Fibroblast of skin of scalp (primary cell): Measurements from ENCODE around the gene SLC35F4.
A peak's percentile ranks its signal among the peaks of the same experiment; 100 is the strongest.

Experiments
- DNase-seq: peaks from one replicate; pipeline ENCODE4 v3.0.0-alpha.2; 2013

Gene SLC35F4

DNA sequence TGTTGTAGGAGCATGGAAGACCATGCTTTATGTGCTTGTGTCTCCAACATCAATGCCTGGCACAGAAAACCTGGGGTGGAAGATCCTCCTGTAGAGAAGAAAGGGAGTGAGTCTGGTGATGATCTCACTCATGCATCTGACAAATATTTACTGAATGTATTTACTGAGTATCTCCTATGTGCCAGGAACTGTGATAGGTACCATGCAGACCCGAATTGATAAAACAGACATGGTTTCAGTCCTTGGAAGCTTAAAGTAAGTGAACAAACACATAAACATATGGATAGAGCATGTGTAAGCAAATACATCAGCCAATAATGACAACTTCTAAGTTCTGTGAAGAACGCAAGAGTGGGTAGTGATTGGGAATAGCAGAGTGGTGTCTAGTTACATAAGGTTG is 255.3 kb downstream of the SLC35F4 start:
- DNase-seq: no peak

DNA sequence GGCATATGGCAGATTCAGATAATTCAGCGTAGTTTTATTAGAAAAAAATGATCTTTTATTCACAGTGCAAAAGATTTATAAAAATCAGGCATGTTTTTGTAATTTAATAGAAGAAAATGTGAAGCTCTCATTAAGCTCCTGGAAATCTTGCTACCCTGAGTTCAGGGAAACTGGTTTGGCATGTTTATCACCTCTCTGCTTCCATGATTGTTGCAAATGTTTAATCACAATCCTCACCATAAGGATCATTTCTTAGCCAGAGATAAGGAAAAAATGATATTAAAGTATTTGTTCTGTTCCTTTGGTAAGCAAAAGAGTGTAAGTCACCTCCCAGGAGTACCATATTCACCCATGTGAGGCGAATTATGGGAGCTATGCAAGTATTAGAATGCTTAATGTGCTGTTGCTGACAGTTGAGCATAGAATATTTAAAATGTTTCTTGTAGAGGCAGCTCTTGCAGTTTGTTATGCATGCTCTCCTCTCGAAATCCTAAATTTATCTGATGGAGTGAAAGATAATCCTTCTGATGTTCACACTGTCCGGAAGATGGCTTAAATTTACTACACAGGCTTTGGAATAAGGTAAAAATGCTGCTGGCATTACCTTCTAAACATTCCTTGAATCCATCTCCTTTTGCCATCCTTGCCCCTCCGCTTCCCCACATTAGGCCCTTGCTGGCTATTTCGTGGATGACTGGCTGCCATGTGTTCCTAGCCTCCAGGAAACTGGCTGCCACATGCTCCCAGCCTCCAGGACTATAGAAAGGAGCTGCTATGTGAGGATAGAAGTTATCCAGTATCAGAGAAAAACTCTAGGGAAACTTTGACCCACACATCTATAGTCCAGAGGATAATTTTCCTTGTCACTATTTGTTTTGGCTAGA is 256.5 kb downstream of the SLC35F4 start:
- DNase-seq: no peak

DNA sequence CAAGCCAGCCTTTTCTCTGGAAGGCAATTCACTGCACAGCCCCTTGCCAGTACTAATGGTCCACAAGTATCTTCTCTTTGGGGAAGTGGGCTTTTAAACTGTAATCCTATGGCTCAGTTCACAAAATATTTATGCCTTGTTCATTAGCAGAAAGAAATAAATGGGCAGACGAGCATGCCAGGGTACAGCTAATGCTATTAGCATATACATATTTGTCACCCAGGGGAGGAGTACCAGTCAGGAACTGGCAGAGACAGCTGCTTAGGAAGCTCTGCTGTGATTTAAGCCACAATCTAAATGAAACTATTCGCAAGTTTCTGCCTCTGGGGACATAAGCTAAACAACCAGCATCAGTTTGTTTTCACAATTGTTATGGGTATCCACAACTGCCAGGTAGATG is 258.8 kb downstream of the SLC35F4 start:
- DNase-seq: no peak

DNA sequence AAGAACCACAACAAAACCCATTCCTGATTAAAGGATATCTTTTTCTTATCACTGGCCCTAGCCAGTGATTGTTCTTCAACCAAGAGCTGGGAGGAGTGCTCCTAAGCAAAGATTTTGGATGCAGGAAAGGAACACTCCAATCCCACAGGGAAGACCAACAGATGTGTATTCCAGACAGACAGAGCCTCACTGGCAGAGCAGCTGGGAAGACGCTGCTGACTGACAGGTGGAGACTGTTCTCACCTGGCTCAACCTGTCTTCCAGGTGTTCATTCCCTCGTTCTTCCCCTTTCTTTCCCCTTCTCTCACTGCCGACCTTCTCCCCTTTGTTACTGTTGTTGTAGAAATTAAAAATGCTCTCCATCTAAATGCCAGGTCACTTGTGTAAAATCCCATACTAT is 282.5 kb downstream of the SLC35F4 start:
- DNase-seq: no peak

DNA sequence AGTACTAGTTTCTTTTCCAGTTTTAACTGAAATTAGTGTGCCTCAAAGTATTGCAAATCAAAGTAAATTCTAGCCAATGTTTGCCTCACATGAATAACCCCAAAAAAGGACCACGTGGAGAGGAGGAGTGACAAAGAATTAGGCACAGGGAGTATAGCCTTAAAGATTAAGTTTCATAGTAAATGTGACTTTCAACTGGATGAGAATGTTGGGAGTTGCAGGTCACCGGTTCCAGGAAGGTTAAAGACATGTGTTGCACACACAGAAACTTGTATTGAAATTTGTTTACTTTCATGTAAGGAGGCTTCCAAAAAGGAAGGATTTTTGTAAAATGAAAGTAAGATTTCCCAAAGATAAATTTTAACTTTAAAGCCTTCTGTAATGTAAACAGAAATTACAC is 283.1 kb downstream of the SLC35F4 start:
- no peak for DNase-seq

DNA sequence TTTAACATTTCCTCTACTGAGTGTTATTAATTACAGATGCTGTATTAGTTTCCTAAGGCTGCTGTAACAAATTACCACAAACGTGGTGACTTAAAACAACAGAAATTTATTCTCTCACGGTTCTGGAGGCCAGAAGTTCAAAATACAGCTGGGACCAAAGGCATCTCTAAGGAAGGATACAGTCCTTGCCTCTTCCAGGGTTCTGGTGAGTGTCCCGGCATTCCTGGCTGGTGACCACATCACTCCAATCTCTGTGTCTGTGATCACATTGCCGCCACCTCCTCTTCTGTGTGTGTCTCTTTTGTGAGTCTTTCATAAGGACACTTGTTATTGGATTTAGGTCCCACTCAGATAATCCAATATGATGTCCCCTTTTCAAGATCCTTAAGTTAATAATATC is 287.1 kb downstream of the SLC35F4 start:
- DNase-seq: peak; percentile 1

DNA sequence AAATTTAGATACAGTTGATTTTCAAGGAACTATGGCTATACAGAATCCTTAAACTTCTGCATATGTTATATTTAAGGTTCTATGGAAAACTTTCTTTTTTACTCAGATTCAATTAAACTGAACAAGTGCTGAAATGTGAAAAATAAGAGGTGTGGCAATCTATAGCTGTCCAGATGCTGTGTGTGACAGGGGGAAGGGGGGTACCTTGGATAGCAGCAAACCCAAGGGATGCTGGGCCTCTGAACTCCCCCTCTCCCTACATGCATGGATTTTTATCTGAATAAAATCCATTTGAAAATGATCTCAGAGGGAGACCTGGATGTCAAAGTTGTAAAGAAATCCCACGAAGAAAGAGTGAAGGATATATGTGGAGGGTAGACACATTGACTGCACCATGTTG is 289.4 kb downstream of the SLC35F4 start:
- DNase-seq: no peak

DNA sequence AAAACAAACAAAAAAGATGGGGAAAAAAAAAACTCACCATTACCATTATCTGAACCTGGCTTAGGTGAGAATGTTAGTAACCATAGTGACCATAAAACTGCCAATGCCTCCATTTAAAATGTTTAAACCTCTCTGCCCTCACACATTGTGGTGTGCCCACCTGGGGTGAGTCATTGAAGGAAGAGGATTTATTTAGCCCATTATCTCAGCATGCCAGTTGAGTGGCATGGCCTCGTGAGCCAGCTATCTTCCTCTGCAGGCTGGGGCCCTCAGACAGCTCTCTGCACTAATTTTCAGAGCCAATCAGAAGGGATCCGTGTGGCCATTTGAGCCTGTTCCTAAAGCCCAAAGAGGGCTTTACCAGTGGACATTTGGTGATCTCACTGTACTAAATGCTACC is 290.4 kb downstream of the SLC35F4 start:
- no peak for DNase-seq

DNA sequence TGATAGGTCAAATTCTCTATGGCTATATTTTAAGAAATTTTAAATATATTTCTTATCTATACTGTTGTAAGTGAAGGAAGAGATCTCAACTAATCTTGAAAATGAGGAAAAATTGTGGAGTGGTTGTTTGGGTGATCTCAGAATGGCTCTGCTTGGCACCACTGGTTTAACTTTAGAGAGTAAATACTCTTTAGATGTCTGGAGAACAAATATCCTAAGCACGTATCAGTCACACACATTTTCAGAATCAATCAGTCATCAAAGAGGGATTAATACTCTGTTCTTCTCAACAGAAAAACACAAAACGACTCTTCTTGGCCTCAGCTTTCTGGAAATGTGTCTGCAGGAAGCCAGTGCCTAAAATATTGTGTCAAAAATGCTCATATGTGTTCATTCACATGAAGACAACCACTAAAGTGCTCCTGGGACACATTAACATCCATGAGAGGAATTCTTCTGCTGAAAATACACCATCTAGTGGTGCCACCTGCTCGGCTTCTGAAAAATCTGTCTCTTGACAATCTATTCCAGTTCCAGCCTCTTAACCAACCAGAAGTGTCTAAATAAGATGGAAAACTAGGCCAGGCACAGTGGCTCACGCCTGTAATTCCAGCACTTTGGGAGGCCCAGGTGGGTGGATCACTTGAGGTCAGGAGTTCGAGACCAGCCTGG is 291.1 kb downstream of the SLC35F4 start:
- no peak for DNase-seq

DNA sequence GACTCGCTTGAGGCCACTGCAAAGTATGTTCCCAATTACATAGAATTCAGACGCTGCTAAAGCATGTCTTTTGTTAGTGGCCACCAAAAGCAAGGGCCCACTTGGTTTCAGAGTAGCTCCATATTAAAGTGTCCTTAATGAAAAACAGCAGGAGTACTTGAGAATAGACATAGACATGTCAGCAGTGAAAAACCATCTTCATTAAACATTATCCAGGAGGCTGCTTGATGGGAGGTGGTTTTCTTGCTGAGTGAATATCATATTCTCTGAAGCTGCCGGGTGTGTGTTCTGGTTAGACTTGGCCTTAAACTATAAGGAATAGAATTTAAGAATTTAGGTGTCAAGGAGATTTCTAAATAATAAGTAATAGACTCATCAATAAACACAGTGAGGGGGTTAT is 292.7 kb downstream of the SLC35F4 start:
- peak; percentile 1 for DNase-seq

DNA sequence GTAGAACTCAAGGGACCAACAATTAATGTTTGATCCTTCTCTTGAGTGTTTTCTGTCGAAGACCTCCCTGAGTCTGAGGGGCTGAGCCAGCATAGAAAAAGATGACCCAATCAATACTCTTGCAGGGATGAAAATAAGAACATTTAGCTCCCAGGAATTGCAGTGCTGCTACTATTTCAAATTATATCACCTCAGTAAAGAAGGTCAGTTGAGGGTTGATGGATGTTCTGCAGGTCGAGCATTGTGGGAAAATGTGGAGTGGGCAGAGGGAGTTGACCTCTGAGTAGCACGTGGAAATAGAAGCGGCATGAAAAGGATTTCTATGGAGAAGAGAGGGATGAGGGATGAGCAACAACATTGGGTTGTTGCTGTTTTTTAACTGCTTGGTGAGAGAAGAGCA is 297.3 kb downstream of the SLC35F4 start:
- DNase-seq: no peak

DNA sequence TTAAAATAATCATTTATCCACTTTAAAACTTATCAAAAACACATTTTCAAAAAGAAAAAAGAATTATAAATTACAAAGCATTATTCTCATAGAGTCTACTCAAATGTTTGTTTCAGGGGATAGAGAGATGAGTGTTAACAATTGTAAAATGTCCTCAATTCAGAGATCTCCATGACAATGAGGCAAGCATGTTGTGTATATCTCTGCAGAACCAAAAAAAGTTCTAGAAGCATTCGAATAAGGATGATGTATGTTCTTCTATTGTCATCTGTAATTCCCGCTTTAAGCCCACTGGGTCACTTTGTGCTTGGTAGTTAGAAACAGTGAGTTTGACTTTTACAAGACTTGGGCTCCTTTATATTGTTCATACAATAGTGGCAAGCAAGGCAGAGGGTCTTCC is 298.7 kb downstream of the SLC35F4 start:
- no peak for DNase-seq

DNA sequence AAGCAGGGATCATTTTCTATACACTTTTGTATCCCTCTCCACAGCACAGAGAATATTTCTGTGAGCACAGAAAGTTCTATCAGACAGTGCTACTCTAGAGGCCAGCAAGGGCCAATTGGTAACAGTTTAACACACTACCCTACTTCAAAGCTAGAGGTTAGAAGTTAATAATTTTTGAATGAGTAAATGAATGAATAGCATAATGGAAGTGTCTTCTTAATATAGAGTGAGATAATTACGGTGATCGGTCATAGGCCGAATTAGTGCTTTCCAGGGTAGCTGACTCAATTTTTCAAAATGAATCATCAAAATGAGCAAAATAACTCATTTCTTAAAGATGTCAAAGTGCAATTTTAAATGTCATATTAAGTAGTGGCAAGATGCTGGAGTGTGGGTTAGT is 305.2 kb downstream of the SLC35F4 start:
- no peak for DNase-seq

DNA sequence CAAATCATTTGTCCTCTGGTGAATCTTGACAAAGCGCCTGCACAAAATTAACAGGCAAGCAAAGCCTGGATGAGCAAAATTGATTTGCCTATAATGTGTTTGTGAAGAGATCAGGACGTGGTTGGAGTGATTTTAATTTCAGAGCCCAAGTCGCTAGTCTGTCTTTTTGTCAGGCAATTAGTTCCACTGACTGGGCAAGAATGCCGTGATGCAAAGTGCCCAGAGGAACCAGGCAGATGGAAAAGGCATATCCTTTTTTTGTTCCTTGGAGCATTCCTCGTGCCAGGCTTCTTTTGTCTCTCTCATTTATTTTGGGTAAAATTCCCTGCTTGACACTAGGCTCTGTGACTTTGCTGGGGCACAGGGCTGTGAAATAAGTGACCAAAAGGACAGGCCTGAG is 306.3 kb downstream of the SLC35F4 start:
- DNase-seq: no peak

DNA sequence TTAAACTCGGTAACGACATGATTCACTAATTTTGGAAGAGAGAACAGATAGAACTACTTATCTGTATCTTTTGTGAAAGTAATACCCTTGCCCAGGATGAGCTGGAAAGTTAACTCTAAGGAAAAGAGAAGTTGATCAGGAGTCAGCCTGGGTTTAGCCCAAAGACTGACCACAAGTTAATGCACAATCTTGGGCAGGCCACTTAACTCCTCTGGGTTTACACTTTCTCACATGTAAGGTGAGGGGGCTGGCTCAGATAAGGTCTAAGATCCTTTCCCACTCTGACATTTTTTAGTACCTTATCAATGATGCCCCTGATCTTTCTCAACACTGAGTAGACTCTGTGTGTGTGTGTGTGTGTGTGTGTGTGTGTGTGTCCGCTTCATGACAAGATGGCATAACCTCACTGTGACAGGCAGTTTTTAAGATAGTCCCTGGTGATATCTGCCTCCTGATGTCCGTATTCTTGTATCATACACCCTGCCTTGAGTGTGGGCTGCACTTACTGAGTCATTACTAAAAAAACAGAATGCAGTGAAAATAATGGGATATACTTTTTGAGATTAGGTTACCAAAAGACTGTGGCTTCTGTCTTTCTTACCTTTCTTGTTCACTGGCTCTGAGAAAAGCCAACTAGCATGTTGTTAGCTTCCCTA is 316.0 kb downstream of the SLC35F4 start:
- no peak for DNase-seq

DNA sequence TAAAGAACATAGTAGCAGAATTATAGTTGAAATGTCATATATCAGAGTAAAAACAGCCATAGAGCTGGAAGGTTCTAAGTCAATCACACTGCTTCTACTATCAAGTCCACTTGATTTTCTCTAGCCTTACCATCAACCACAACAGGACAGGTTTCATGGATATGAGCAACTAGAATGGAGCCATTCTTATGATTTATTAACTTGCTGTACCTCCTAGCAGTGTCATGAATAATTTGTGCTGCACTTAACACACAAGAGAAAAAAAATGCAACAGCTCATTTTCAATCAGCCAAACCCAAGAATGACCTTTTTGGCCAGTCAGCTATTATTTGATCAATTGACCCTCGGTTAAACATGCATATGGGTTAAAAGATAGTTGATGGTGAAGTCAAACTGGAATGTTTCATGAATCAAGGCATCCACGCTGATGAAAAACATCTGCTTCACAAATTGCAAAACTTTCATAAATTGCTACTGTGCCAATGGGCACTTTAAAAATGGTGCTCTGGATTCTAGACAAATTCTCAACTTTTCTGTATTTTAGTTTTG is 316.8 kb downstream of the SLC35F4 start:
- no peak for DNase-seq

DNA sequence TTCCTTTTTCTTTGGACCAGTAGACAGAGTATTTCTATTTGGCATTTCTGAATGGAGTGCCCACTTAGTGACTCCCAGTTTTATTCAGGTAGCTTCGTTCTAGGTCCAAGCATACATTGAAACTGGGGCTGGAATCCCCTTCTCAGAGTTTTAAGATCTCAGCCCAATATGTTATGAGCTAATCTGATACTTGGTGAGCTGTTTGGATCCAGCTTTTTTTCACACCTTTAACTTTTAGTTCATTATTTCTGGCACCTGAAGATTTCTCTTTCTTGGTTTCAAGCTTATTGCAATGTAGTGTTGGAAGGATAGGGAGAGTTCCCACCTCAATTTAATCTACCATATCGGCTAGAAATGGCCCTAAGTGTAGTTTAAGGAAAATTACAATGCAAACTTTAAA is 318.8 kb downstream of the SLC35F4 start:
- no peak for DNase-seq

DNA sequence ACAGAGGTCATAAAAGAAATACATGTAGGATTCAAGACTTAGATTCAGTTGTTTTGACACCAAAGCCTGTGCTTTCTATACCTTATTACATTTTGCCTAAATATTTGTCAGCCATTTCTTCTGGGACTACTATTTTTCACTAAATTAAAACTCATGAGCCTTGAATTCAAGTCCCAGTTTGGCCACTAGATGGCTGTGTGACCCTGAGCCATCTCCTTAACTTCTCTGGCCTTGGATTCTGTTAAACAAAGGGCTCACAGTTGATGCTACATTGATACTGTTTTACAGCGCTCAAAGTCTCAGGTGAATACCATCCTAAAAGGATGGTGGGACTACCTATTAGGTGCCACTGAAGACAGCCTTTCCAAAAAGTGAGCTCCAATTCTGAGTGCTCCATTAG is 332.7 kb downstream of the SLC35F4 start:
- peak; percentile 23 for DNase-seq

DNA sequence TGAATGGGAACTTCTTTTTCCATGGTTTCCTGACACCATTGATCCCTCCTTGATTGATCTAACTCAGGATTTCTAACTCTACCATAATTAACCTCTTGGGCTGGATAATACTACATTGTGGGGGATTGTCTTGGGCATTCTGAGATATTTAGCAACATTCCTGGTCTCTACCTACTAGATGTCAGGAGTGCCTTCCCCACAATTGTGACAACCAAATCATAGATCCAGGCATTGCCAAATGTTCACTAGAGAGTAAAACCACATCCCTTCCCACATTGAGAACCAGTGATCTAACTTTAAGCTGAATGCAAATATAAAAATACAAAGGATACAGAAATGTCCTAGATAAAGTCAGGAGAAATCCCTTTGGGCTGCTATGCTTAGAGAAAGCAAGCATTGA is 335.3 kb downstream of the SLC35F4 start:
- no peak for DNase-seq

DNA sequence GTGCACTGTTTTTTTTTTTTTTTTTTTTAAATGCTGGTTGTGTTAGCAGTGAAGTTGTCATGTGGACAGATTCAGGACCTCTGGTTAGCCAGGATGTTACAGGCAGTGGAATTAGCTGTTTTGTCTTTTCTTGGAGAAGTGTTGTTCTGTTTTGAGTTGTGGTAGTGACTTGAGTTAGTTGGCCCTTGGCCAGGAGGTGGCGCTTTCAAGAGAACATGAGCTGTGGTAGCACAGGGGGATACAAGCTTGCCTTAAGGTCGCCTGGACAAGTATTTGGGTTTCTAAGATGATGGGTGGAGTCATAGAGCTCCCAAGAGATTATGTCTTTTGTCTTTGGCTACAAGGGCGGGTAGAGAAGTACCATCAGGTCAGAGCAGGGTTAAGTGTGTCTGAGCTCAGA is 338.9 kb downstream of the SLC35F4 start:
- no peak for DNase-seq

DNA sequence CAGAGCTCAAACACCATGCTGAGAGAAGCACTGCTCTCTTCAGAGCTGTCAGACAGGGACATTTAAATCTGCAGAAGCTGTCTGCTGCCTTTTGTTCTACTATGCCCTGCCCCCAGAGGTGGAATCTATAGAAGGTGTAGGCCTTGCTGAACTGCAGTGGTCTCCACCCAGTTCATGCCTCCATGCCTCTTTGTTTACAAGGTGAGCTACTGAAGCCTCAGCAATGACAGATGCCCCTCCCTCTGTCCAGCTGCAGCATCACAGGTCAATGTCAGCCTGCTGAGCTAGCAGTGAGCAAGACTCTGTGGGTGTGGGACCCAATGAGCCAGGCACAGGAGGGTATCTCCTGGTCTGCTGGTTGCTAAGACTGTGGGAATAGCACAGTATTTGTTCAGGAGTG is 346.8 kb downstream of the SLC35F4 start:
- DNase-seq: no peak
